ENCODE results near the gene MED29. TPM values are rescaled to one million over a fixed set of nuclear protein-coding genes. Genes with fewer than 3 reads are reported as not detected.

MED29 gene
- total and polyA plus RNA-seq, 2 donors (not counting 1 experiment from before 2014, with no cell fraction given) = 23.0 to 28.9 TPM

- no peak overlapping the region for H3K4me2 ChIP-seq (ENCODE audit: extremely low read depth, insufficient read depth, low read length)
- H3K9me3 ChIP-seq (ENCODE audit: control insufficient read depth, insufficient read depth, low read depth, low read length) = no peaks in the 10 kb centered on the region
- H3K79me2 ChIP-seq (ENCODE audit: control insufficient read depth, insufficient read depth, low read length) = peaks cover 18% of the 10 kb centered on the region
- H3K4me3 ChIP-seq (replicated peaks in 1 of 4; ENCODE audit: control extremely low read depth in 1 of 4, insufficient read depth in 1 of 4, low read depth in 3 of 4, low read length in 4 of 4) = no peak overlapping the region
- H4K20me1 ChIP-seq (ENCODE audit: control insufficient read depth, extremely low read depth, insufficient read depth, low read length) = no peaks in the 10 kb centered on the region
- TF ChIP-seq EZH2 (IDR thresholded peaks at IDR 0.05; ENCODE audit: low read length, missing control alignments) = no peak
- no peak for TF ChIP-seq CTCF (conservative IDR thresholded peaks at IDR 0.05 in 1 of 2, IDR thresholded peaks at IDR 0.05 in 1 of 2; ENCODE audit: low read depth in 1 of 2, low read length in 2 of 2)
- H3K27me3 ChIP-seq (ENCODE audit: control insufficient read depth, insufficient read depth, low read length) = no peaks in the 10 kb centered on the region
- no peak for DNase-seq (ENCODE audit: low read depth in 2 of 2)
- peaks cover 36% of the 10 kb centered on the region for H3K36me3 ChIP-seq (ENCODE audit: control insufficient read depth, insufficient read depth, low read length)
- H3K27ac ChIP-seq (ENCODE audit: insufficient read depth, low read length) = no peak overlapping the region
- no peak overlapping the region for H2AFZ ChIP-seq (ENCODE audit: low read length)
- peaks cover 8% of the 10 kb centered on the region for H3K4me1 ChIP-seq (ENCODE audit: control insufficient read depth, extremely low read depth, insufficient read depth, low read length)
- H3K9ac ChIP-seq (ENCODE audit: insufficient read depth, low read length) = no peak overlapping the region
These were observed 4.6 kb upstream of the MED29 start for GRCh38 chr19:39386557-39386956.

GRCh38 chr19:39388657-39389056 is 2.5 kb upstream of the MED29 start:
- TF ChIP-seq CTCF (conservative IDR thresholded peaks at IDR 0.05 in 1 of 2, IDR thresholded peaks at IDR 0.05 in 1 of 2; ENCODE audit: low read depth in 1 of 2, low read length in 2 of 2) (no peak), EZH2 (IDR thresholded peaks at IDR 0.05; ENCODE audit: low read length, missing control alignments) (no peak)
- H3K4me1 ChIP-seq (ENCODE audit: control insufficient read depth, extremely low read depth, insufficient read depth, low read length) = peaks cover 10% of the 10 kb centered on the region
- no peak for DNase-seq (ENCODE audit: low read depth in 2 of 2)
- H3K27me3 ChIP-seq (ENCODE audit: control insufficient read depth, insufficient read depth, low read length) = no peaks in the 10 kb centered on the region
- H2AFZ ChIP-seq (ENCODE audit: low read length) = no peak overlapping the region
- no peak overlapping the region for H3K4me2 ChIP-seq (ENCODE audit: extremely low read depth, insufficient read depth, low read length)
- H3K9me3 ChIP-seq (ENCODE audit: control insufficient read depth, insufficient read depth, low read depth, low read length) = no peaks in the 10 kb centered on the region
- no peak overlapping the region for H3K27ac ChIP-seq (ENCODE audit: insufficient read depth, low read length)
- H4K20me1 ChIP-seq (ENCODE audit: control insufficient read depth, extremely low read depth, insufficient read depth, low read length) = no peaks in the 10 kb centered on the region
- H3K4me3 ChIP-seq (replicated peaks in 1 of 4; ENCODE audit: control extremely low read depth in 1 of 4, insufficient read depth in 1 of 4, low read depth in 3 of 4, low read length in 4 of 4) = no peak overlapping the region
- H3K9ac ChIP-seq (ENCODE audit: insufficient read depth, low read length) = no peak overlapping the region
- peaks cover 27% of the 10 kb centered on the region for H3K79me2 ChIP-seq (ENCODE audit: control insufficient read depth, insufficient read depth, low read length)
- H3K36me3 ChIP-seq (ENCODE audit: control insufficient read depth, insufficient read depth, low read length) = peaks cover 32% of the 10 kb centered on the region

- Histone ChIP-seq H3K4me1 (ENCODE audit: control insufficient read depth, extremely low read depth, insufficient read depth, low read length) (peaks cover 10% of the 10 kb centered on the region), H3K79me2 (ENCODE audit: control insufficient read depth, insufficient read depth, low read length) (peaks cover 27% of the 10 kb centered on the region), H4K20me1 (ENCODE audit: control insufficient read depth, extremely low read depth, insufficient read depth, low read length) (no peaks in the 10 kb centered on the region), H3K9me3 (ENCODE audit: control insufficient read depth, insufficient read depth, low read depth, low read length) (no peaks in the 10 kb centered on the region), H3K9ac (ENCODE audit: insufficient read depth, low read length) (peak overlapping the region; percentile 98), H3K27ac (ENCODE audit: insufficient read depth, low read length) (peak overlapping the region; percentile 99), H3K4me3 (replicated peaks in 1 of 4; ENCODE audit: control extremely low read depth in 1 of 4, insufficient read depth in 1 of 4, low read depth in 3 of 4, low read length in 4 of 4) (peak overlapping the region; percentile 77 to 98 (median 92)), H3K27me3 (ENCODE audit: control insufficient read depth, insufficient read depth, low read length) (no peaks in the 10 kb centered on the region), H3K36me3 (ENCODE audit: control insufficient read depth, insufficient read depth, low read length) (peaks cover 34% of the 10 kb centered on the region), H3K4me2 (ENCODE audit: extremely low read depth, insufficient read depth, low read length) (peak overlapping the region; percentile 98), H2AFZ (ENCODE audit: low read length) (no peak overlapping the region)
- no peak for DNase-seq (ENCODE audit: low read depth in 2 of 2)
- TF ChIP-seq EZH2 (IDR thresholded peaks at IDR 0.05; ENCODE audit: low read length, missing control alignments) (no peak), CTCF (conservative IDR thresholded peaks at IDR 0.05 in 1 of 2, IDR thresholded peaks at IDR 0.05 in 1 of 2; ENCODE audit: low read depth in 1 of 2, low read length in 2 of 2) (no peak)
These were observed 1.4 kb upstream of the MED29 start for GRCh38 chr19:39389631-39390414.
